HUDEP-2 (cell line): ENCODE results near the gene AVL9.
A peak's percentile ranks its signal among the peaks of the same experiment; 100 is the strongest.
"Not testable (repeated sequence)": the region's sequence is repeated elsewhere in the genome, so short reads cannot be mapped to it uniquely, and the experiment has no call there.

Source experiments
- DNase-seq, 76 experiments: peaks; one replicate each; lab custom pipeline; 2025; ENCODE audit not compliant: unreplicated experiment in 76 of 76; lab: John Stamatoyannopoulos, UW

Gene AVL9

GRCh38 chr7:32494946-32495297 is 367 bp upstream of the AVL9 start:
- no peak for DNase-seq

DNA sequence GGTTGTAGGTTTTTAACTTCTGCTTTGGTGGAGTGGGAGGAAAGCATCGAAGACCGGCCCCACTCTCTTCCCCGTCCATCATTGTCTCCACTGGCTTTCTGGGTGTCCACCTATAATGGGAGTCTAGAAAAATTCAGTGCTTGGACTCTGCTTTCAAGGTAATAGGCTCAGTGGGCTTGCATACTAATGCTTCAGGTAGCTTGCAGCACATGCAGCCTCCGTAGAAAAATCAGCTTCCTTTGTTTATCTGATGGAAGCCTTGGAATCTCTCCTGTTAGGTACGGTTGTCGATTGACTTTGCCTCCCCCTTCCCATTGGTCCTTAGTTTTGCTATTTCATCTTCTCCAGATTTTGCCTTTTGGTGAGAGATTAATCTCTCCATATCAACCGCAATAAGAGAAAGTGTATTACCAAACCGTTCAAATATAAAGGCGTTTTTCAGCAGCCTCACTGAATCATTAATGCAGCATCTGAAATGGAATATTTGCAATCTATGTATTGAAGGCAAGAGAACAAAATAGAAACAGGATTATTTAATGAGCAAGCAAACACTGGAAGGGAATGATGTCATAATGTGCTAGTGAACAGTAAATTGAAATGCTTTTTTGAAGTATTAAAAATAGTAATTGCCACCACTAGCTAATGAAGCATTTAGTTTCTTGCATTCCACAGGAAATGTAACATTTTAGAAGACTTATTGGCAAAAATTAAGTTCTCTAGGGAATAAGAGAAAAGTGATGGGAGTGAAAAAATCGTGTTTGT is 944 bp downstream of the AVL9 start:
- peak in 3 of 76 experiments; percentile 5 to 47 (median 6) for DNase-seq

- DNase-seq: not testable (repeated sequence)
These were observed 4.5 kb downstream of the AVL9 start for GRCh38 chr7:32499755-32500154.

GRCh38 chr7:32500216-32500615 is 4.9 kb downstream of the AVL9 start:
- DNase-seq: not testable (repeated sequence)

DNA sequence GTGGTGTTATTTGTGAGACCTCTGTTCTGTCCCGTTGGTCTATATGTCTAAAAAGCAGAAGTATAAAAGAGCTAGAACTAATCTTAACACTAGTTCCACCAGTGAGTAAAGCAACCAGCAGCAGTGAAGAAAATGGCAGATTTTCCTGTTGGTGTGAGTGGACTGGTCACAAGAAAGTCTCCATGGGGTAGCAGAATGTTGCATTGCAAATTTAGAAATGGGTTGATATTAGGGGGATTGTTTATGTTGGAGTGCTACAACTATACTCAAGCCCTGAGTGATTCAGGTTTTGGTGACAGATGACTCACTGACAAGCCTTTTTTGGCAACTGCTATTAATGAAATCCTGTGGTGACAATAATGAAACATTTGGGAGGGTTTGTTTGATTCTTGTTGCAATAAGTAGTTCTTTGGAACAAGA is 5.6 kb downstream of the AVL9 start:
- peak in 11 of 76 experiments; percentile 3 to 48 (median 21) for DNase-seq

DNA sequence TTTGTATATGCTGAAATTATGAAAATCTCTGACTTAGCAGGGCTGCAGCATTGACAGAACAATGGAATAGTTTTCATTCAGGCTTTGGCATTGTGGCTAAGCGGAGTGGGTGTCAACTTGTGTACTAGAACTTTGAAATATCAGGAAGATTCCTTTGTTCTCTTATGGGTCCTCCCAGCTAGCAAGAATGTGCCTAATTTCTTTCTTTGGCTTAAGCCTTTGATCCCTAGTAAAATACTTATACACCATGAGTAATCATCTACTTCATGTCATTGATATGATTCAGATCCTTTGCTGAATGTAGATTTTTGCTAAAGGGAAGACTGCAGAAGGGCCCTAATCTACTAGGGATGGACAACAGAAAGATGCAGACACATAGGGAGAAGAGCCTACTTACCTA is 6.2 kb downstream of the AVL9 start:
- no peak for DNase-seq

DNA sequence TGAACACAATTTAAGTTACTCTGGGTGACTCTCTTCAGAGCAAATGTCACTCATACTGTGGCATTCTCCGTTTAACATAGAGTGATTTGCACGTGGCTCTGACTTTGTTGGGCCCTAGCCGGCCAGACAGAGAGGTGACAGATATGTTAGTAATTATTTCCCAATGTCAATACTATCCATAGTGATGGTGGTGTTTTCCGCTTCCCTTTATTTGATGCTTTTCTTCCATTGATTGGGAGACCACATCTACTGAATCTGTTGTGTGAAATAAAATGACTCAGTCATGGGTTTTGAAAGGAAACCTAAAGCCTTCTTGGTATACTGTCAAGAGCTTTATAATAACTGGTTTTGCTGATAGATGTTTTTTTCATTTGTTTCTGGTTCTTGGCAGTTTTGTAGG is 7.4 kb downstream of the AVL9 start:
- DNase-seq: no peak

DNA sequence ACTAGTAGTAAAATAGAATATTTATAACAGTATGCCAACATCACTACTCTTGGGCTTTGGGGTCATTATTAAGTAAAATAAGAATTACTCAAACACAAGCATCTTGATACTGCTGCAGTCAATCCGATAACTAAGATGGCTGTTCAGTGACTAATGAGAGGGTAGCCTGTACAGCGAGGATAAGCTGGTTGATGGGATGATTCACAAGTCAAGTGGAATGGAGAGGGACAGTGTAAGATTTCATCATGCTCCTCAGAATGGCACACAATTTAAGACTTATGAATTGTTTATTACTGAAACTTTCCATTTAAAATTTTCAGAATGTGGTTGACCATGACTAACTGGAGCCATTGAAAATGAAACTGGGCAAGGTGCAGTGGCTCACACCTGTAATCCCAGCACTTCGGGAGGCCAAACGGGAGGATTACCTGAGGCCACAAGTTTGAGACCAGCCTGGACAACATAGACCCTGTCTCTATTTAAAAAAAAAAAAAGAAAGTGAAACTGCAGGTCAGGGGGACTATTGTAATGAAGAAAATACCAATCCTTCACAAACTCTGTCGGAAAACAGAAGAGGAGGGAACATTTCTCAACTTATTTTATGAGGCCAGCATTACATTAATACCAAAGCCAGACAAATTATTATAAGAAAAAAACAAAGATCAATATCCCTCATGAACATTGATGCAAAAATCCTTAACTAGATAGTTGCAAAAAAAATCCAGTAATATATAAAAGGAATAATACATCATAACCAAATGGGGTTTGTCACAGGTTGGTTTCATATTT is 11.2 kb downstream of the AVL9 start:
- peak in 60 of 76 experiments; percentile 2 to 84 (median 42) for DNase-seq

GRCh38 chr7:32507414-32507813 is 12.1 kb downstream of the AVL9 start:
- DNase-seq: no peak

GRCh38 chr7:32511791-32512190 is 16.5 kb downstream of the AVL9 start:
- DNase-seq: no peak

- DNase-seq: no peak
These were observed 17.9 kb downstream of the AVL9 start for GRCh38 chr7:32513210-32513609.

DNA sequence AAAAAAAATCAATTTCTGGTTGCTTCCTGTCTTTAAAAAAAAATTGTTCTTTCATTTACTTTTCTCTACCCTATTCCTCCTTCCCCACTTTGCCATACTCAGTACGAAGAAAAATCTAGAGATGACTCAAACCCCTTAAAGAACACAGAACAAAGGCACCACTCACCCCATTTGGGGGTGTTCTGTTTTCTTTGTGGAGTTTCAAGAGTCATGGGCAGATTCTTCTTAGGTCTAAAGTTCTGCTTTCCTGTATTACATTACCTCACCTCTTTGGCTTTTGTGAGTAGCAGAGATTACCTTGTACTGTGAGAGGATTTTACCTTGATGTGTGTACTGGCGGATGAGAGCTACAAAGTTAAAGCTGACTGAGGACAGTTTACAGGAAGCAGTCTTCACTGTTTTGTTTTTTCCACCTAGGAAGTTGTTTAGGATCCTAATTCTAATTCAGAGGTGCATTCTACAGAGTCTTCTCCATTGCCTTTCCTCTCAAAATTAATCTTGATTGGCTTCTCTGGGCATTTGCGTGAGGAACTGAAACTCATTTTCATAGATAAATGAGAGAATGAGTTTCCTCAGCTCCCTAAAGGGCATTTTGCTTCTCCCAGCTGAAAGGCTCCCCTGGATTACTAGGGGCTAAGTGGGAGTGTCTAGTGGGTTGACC is 20.7 kb downstream of the AVL9 start:
- DNase-seq: no peak

- no peak for DNase-seq
These were observed 21.3 kb downstream of the AVL9 start for GRCh38 chr7:32516551-32517100.

GRCh38 chr7:32518534-32519140 is 23.3 kb downstream of the AVL9 start:
- DNase-seq: peak in 8 of 76 experiments; percentile 5 to 28 (median 8)

DNA sequence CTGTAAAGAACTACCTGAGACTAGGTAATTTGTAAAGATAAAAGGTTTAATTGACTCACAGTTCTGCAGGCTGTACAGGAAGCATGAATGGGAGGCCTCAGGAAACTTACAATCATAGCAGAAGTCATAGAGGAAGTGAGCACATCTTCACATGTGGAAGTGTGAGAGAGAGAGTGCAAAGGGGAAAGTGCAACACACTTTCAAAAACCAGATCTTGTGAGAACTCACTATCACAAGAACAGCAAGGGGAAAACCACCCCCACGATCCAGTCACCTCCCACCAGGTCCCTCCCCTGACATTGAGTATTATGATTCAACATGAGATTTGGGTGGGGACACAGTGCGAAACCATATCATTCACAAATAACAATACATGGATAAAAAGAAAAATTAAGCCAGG is 24.5 kb downstream of the AVL9 start:
- no peak for DNase-seq

DNA sequence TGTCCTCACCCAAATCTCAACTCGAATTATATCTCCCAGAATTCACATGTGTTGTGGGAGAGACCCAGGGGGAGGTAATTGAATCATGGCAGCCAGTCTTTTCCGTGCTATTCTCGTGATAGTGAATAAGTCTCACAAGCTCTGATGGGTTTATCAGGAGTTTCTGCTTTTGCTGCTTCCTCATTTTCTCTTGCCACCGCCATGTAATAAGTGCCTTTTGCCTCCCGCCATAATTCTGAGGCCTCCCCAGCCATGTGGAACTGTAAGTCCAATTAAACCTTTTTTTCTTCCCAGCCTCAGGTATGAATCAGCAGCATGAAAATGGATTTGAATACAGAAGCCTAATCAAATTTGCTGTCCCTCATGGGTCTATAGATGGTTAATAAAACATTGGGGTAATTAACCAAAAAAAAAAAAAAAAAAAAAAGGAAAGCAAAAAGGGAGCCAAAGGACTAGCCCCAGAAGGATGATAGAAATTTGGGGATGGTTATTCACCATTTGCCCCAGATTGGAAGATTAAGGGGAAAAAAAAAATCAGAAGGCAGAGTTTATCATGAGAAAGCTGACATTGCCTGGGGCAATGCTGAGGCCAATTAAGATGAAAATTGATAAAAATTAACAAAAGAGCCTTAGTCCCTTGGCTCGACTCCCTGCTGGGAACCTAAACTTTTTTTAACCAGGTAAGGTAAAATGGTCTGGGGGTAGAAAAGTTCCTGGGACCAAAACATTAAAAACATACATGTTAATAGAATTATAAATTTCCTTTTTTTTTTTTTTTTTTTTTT is 27.6 kb downstream of the AVL9 start:
- no peak for DNase-seq

DNA sequence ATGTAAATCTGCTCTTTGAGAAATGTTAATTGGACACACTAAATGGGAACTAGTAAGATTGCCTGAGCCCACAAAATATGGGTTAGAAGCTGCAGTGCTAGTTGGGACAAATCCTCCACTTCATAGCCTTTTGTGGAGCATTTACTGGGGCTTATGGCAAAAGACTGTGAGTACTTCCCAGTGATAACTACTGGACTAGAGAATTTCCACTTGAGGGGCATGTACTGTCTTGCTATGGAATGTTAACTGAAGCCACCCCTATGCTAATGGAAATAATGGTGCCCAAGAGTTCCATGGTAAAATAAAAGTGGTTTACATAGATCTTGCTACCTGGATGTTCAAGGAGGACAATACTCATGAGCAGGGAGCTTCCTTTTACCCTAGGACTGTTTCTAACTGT is 29.3 kb downstream of the AVL9 start:
- no peak for DNase-seq

DNA sequence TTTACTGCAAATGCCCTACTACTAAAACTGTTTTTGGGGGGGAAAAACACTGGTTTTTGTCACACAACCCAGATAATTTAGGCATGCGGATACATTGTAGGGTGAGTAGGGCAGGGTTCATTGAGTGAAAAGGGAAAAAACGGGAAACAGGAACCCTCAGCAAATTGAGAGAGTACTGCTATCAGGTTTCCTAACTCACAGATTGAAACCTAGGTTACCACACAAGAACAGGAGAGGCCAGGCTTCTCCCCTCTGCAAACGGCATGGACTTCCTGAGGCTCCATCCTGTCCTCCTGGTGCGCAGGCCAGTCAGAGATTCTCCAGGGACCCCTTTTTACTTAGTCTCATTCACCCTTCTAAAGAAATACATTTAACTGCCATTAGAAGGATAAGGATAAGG is 30.6 kb downstream of the AVL9 start:
- DNase-seq: no peak

DNA sequence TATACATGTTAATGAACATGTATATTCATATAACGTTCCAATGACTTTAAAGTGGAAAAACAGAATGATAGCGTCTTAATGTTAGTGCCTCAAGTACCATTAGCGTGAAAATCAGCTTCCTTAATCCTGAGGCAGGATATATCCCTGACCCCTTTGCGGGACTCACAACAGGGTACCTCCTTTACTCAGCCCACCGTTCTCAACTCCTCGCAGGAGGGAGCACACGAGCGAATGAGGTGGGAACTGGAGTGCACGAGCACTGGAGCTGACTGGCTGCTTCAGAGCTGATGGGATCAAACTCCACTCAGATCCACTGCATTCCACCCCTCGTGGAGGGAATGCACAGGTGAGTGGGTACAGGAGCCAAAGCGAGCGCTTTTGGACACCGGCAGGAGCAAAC is 36.1 kb downstream of the AVL9 start:
- no peak for DNase-seq

DNA sequence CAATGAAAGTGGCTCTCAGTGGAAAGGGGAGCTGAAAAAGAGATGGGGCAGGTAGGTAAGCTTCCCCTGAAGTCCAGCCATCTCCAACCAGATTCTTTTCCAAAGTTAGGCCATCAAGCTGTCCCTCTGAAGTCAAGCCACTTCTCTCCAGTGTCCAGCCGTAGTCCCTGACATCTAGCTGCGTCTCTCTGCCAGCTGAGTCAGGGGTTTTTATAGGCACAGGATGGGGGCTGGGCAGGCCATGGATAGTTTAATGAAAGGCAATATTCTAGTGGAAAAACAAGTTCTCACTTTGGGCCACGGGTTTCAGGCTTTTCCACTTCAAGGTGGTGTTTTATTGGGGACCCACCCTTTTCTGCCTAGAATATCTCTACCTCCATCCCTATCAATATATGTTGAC is 36.8 kb downstream of the AVL9 start:
- DNase-seq: no peak
